Measurements from ENCODE around the gene EPHB4.

GRCh38 chr7:100786323-100786722 is 41.0 kb downstream of the EPHB4 start:
- TF ChIP-seq POLR2A (IDR thresholded peaks at IDR 0.05; ENCODE audit: low read length) = no peak
- no peak for TF ChIP-seq GATA1 (IDR thresholded peaks at IDR 0.05; ENCODE audit: low read depth, low read length)

All from erythroblast (primary cell).